ENCODE data around the gene PACRG. TPM values are rescaled to one million over a fixed set of nuclear protein-coding genes. Genes with fewer than 3 reads are reported as not detected.

The PACRG gene
- total RNA-seq, 1 donor from 2014 or later, result 14.1 TPM

DNA sequence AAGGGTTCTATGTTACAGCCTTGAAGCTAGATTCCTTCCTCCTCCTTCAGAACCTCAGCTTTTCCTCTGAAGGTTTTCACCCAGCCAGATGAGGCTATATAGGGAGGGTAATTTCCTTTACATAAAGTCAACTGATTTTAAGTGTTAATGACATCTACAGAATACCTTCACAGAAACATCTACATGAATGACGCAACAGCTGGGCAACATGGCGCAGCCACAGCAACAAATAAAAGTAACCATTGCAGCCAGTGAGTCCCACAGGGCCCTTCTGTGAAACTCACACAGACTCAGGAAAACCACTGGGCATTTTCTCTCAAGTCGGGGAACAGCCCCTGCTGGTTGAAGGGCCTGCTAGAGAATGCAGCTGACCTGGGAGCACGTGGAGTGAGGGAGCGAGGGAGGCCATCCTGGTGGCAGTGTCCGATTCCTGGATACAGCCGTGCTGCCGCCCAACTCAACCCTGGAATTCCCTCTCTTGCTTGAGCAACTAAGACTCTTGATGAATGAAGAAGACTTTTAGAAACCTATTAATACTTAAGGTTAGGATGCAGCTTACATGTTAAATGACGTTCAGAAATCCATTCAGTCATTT lies 176.4 kb downstream of the PACRG start:
- DNase-seq (ENCODE audit: low spot score), result no peak
- intact Hi-C loops (cut with DNase I), result no loop called here

DNA sequence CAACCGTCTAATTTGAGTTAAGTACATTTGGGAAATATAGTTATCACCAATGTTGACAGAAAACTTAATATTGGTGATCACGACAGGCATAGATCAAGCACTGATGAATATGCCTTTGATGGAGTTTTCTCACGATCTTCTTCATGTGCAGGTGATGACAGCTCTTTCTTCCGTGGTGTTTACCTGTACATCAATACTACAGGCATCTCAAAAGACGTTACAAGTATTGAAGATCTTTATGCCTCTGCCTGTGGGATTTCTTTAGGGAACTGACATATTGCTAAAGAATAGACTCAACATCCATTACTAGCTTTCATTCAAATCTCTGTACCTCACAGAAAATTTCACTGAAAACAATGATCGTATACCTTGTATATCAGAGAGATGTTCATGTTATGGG lies 178.7 kb downstream of the PACRG start:
- intact Hi-C loops (cut with DNase I), result no loop called here

DNA sequence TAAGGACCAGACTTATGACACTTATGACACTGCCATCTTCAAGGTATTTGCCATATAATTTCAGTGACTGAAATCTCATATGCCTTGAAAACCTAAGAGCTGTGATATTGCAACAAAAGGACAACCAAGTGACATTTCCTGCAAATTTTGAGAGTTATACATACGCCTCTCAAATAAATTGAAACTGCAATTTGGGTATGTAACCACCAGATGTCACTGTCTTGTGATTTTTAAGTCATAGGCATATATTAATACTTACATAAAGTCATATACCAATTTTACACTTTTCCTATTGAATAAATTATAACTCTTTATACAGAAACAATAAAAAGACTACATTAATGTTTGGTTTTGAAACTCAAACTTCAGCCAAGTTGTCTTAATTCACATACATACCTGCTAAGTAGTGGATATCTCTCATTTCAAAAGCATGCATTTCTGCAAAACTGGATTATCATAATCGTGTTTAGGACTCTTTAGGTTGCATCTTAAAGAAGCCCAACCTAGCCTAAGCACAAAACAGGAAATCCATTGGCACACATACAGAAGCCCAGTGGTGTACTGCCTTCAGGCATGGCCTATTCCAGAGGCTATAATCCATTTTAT lies 180.2 kb downstream of the PACRG start:
- no peak for DNase-seq (ENCODE audit: low spot score)
- intact Hi-C loops (cut with DNase I), result no loop called here

More for the DNA sequence above, 178.7 kb downstream of the PACRG start:
- no peak for DNase-seq (ENCODE audit: low spot score)

DNA sequence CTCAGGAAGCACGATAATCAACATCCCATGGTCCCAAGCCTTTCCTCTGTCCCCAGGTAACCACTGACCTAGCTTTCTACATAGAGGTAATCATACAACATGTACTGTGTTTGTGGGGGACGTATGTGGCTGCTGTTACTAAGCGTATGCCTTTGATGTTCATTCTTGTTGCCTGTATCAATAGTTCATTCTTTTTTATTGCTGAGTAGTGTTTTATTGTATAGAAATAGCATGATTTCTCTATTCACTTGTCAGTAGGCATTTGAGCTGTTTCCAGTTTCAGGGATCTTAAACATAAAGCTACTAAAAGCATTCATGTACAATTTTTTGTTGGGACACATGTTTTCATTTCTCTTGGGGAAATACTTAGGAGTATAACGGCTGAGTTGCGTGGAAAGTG lies 185.4 kb downstream of the PACRG start:
- intact Hi-C loops (cut with DNase I), result no loop called here
- no peak for DNase-seq (ENCODE audit: low spot score)

DNA sequence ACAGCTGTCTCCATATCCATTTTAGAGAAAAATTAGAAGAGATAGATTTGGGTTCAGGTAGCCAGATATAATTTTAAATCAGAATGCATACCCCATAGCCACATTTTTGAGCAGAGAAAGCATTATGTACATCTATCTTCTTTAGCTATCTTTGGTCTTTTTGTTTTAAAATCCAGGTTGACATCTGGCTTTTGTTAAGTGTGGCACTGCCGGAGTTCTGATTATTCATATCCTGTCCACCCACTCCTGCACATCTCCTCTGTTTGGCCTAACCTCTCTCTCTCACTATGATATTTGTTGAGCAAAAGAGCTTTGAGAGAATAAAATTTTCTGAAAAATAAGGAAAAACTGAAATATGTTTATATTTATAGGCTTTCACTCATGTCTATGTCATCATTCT lies 189.7 kb downstream of the PACRG start:
- DNase-seq (ENCODE audit: low spot score), result no peak
- intact Hi-C loops (cut with DNase I), result no loop called here

DNA sequence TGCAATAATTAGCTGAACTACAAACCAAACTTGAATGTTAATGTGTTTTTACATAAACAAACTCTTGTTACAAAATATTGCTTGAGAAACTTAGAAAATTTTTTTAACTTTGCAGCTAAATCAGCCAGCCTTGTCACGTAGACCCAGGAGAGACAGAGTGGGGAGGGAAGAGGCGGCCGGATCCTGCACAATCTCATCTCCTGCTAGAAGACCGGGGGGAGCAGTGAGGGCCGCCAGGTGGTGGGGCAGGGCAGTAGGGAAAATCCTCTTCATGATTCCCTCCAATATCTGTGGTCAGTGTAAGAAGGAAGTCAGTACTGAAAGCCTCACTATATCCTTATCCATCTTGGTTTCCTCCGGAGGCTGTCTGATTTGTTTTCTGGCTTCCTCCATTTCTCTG lies 193.3 kb downstream of the PACRG start:
- intact Hi-C loops (cut with DNase I), result no loop called here
- no peak for DNase-seq (ENCODE audit: low spot score)

DNA sequence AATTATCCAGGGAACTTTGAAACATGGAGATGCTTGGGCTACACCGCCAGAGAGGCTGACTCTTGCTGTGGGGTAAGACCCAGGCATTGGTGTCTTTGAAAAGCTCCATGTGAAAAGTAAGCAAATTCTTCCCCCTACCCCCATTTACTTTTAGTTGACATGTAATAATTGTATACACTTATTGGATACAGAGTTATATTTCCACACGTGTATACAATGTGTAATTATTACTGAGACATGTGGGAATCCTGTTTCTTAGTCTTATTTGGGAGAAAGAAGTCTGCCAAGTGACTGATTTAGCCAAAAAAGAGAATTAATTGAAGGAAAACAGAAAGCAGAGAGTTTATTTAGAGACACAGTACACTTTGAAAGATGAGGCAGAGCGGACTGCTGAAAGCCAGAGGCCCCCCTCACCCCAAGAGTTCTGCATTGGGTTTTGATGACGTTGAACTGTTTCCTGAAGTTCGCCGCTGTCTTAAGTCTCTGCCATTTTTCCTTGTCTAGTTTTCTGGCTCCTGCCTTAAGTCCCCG lies 193.8 kb downstream of the PACRG start:
- intact Hi-C loops (cut with DNase I), result no loop called here
- no peak for DNase-seq (ENCODE audit: low spot score)

DNA sequence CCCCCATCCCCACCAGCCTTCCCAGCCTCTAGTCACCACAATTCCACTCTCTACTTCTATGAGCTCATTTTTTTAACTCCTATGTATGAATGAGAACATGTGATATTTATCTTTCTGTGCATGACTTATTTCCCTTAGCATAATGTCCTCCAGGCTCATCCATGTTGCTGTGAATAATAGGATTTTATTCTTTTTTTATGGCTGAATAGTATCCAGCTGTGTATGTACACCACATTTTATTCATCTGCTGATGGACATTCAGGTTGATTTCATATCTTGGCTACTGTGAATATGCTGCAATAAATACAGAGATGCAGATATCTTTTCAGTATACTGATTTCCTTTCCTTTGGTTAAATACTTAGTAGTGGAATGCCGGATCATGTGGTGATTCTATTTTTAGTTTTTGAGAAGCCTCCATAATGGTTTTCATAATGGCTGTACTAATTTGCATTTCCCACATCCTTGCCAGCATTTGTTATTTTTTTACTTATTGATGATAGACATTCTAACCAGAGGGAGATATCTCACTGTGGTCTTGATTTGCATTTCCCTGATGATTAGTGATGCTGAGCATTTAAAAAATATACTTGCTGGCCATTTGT lies 194.9 kb downstream of the PACRG start:
- intact Hi-C loops (cut with DNase I), result no loop called here
- no peak for DNase-seq (ENCODE audit: low spot score)

DNA sequence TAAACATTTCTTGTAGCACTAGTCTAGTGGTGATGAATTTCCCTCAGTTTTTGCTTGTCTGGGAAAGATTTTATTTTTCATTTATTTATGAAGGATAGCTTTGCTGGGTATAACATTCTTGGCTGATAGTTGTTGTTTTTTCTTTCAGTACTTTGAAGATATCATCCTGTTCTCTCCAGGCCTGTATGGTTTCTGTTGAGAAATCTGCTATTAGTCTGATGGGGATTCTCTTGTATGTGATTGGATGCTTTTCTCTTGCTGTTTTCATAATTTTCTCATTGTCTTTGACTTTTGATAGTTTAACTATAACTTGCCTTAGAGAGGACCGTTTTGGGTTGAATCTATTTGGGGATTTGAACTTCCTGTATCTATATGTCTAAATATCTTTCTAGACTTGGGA lies 207.1 kb downstream of the PACRG start:
- no peak for DNase-seq (ENCODE audit: low spot score)
- intact Hi-C loops (cut with DNase I), result no loop called here

DNA sequence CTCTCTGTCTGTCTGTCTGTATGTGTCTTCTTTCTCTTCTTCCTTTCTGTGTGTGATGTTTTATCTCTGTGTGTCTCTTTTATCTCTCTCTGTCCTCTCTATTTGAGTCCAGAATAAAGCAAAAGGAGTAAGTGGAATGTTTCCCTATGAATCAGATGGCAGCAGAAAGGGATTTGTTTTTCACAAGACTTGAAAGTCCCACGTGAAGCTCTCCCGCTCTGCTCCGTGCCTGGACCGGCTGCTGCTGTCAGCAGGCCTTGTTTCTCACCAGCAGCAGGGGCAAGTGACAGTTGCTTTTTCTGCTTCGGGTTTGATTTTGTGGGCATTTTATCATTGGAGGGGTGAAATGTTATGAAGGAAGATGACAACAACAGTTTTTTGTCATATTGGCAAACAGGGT lies 212.7 kb downstream of the PACRG start:
- intact Hi-C loops (cut with DNase I), result no loop called here
- no peak for DNase-seq (ENCODE audit: low spot score)

DNA sequence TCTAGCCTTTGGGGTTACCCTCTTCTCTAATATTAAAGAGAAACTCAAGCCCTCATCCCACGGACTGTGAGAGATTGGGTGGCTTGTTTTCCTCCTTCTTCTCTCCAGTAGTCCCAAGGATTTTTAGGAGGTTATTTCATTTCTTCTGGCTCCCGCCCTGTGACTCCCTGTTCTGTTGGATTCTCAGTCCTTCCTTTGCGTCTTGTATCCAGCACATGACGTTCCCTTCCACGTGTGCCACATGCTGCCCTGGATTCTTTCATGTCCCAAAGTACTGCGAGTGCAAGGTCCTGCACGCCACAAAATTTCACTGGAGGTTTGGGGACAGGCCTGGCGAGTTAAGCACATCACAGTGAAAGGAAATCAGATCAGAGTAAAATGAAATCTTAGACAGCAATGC lies 213.4 kb downstream of the PACRG start:
- intact Hi-C loops (cut with DNase I), result no loop called here
- no peak for DNase-seq (ENCODE audit: low spot score)

DNA sequence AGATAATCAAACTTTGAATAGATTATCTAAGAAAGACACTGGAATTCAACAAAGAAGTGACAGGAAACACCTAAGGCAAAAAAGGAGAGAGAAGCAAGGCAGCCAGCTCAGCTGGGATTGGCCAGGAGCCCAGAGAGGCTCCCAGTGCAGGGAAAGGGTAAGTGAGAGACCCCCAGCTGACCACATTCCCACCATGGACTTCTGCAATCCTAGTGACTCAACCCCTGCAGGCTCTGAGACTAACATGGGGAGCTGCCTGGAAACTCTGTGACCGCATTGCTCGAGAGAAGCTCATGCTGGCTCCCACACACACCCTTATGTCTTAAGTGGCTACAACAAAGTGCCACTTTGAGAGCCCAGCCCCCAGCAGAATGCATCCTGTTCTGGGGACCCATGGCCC lies 215.1 kb downstream of the PACRG start:
- intact Hi-C loops (cut with DNase I), result no loop called here
- DNase-seq (ENCODE audit: low spot score), result no peak

DNA sequence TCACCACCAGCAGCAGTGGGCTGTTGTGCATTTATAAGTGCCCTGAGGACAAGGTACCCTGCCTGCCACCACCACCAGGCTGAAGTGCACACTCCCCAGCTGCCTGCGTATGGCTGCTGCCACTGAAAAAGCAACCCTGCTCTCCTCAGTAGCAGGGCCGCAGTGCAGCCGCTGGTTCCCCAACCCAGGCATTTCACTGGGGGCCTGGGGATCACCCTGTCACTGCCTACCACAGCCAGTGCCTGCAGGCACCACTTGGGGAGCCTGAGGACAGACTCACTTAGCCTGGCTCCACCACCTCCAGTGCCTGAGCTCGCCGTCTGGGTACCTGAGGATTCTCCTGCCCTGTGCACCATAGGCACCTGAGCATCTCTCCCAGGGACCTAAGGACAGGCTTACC lies 215.6 kb downstream of the PACRG start:
- intact Hi-C loops (cut with DNase I), result no loop called here
- no peak for DNase-seq (ENCODE audit: low spot score)

DNA sequence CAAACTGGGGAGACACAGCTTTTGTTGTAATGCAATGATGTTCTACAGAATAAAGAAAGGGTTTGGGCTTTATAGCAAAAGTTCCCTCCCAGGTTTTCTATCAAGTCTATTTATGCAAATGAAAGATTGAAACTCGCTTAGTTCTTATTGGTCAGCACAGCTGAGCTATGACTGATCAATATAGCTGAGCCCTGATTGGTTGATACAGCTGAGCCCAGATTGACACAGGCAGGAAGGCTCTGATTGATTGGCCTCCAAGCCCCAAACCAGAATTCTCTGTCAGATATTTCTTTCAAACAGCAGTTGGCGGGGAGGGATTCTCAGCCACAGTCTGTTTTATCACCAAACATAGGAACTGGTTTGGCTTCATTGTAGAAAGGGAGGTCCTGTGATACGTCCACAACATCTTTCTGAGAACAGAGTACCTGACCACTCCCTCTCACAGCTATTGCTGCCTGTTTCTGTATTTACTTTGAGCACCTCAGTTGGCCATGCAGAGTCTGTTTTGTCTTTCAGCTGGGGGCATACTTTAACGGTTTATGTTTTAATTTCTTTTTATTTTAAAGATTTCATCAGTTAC lies 223.5 kb downstream of the PACRG start:
- intact Hi-C loops (cut with DNase I), result no loop called here
- no peak for DNase-seq (ENCODE audit: low spot score)

DNA sequence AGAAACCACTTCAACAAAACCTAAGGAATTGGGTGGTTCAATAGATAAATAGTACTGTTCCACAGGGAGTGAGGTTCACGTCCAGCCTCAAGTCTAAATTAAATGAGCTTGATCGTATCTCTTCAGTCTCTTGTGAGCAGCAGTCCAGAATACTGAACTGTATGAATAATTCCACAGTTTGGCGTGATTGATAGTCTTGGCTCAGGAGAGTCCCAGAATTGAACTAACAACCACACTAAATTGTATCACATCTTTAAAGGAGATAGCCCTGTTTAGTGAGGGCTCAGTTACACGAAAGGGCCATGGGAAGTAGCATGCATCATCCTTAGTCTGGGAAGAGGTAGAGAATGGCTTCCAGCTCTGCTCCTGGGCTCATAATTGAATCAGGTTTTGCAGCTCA lies 224.6 kb downstream of the PACRG start:
- DNase-seq (ENCODE audit: low spot score), result no peak
- intact Hi-C loops (cut with DNase I), result no loop called here

DNA sequence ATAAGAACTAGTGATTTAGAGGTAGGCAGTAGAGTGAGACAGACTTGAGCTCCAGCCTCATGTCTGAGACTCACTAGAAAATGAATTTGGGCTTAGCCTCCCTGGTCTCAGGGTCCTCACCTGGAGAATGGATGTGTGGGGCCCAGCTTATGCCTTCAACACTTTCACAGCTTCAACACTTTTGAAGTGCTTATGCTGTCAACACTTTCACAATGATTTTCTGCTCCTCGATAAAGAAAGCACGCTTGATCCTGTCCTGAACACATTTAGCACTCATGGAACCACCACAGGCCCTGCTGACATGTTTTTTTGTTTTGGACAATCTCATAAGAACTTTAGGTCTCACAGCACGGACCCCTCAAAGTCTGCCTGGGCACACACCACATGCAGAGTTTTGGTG lies 229.3 kb downstream of the PACRG start:
- intact Hi-C loops (cut with DNase I), result no loop called here
- DNase-seq (ENCODE audit: low spot score), result no peak

DNA sequence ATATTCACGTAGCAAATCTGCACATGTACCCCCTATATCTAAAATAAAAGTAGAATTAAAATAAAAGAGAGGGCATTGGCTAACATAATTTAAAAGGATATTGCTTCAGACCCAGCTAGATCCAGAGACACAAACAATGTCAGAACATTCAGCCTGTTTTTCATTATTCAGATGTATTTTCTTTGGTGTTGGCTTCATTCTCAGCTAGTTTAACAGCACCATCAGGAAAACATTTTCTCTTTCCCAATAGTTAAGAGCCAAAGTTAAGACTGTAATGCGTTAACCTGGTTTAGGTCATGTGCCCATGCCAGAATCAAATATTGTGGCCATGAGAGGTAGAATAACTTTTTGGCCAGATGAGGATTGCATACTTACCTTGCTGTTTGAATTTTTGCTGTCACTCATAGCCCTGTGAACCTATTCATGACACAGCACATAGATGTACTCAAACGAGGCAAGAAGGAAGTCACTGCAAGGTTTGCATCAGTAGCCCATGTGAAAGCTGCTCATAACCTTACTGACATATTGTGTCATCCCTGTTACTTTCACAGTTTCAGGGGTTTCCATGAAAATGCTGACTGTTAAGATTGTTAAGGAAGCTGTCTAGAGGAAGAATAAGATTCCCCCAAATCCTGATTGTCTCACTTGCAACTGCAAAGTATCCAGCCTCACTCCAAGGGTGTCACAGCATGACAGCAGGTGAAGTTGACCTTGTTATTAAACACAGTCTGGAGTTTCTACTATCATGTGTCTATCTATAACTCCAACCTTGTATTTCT lies 233.1 kb downstream of the PACRG start:
- DNase-seq (ENCODE audit: low spot score), result no peak
- intact Hi-C loops (cut with DNase I), result no loop called here

DNA sequence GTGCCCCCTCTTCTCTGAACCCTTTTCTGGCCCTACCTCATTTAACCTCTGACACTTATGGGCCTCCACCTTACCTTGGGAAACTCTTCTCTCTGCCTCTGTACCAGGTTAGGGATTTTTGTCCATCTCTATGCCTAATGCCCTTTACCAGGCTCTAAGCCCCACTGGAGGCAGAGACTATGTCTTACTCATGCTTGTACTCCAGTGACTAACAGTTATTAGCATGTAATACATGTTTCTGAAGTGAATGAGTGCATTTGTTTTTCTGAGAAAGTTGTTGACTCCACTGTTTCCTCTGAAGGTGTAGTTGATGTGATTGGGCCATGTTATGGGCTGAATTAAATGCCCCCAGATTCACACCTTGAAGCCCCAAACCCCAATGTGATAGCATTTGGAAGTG lies 234.3 kb downstream of the PACRG start:
- intact Hi-C loops (cut with DNase I), result no loop called here
- DNase-seq (ENCODE audit: low spot score), result no peak

DNA sequence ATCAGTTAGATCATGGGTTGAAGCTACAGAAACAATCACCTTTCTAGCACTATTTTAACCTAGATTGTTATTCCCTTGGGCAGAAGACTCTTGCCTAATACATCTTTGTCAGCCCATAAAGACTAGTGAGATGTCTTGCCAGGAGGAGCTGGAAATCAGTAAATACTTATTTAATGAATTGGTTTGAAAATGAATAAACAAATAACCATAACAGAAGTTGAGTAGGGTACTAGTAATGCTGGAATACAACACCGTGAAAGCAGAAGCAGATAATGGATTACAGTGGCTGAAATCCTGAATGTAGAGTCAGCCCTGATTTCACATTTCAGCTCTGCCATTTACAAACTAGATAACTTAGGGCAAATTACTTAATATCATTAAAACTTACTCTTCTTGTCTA lies 236.1 kb downstream of the PACRG start:
- intact Hi-C loops (cut with DNase I), result no loop called here
- no peak for DNase-seq (ENCODE audit: low spot score)

DNA sequence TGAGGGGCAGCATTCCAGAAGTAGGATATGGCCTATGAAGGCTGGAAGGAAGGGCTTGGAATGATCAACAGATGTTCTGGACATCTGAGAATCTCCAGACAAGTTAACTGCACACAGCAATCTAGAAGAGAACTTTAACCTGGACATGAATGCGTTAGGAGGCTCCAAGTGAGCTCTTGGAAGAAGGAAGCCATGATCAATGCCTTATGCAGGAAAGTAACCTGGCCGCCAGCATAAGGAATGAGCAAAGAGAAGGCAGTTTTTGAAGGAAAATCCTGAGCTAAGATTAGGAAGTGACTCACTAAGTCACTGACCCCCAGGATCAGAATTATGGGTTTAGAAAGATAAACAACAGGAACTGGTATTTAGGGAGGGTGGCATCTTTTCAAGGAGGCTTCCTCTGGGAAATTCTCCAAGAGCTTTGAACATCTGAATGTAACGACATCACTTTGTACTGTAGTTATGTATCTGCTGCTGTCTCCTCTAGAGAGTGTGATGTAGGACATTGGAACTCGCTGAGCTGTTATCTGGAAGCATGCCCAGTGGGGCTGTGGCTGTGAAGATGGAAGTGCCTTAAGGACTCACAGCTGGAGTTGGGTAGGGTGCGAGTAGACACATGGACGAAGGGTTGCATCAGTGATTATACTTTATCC lies 236.8 kb downstream of the PACRG start:
- DNase-seq (ENCODE audit: low spot score), result peak; percentile 76
- intact Hi-C loops (cut with DNase I), result no loop called here

Measured in cardiac septum (tissue), 1 donor.